PC-3 (cell line): ENCODE data around the gene SEC61B.

Experiments used
- EZH2 ChIP-seq: fragments of 300-600 bp; sonication (generic); IDR thresholded peaks from one replicate; pipeline ENCODE4 v1.6.1; 2017; ENCODE audit warnings: antibody characterized with exemption, mild to moderate bottlenecking, low read length; ENCODE audit not compliant: unreplicated experiment
- EZH2phosphoT487 ChIP-seq: fragments of 300-600 bp; sonication (generic); IDR thresholded peaks from 2 replicates; pipeline ENCODE4 v1.6.1; 2018; ENCODE audit warnings: mild to moderate bottlenecking, antibody characterized with exemption, low read length, borderline replicate concordance
- TF ChIP-seq, protein P1 (sequence below): fragments of 300-600 bp; sonication (generic); conservative IDR thresholded peaks from 2 replicates; pipeline ENCODE4 v1.5.1; 2017; ENCODE audit warnings: antibody characterized with exemption, low read depth, mild to moderate bottlenecking, low read length

DNA sequence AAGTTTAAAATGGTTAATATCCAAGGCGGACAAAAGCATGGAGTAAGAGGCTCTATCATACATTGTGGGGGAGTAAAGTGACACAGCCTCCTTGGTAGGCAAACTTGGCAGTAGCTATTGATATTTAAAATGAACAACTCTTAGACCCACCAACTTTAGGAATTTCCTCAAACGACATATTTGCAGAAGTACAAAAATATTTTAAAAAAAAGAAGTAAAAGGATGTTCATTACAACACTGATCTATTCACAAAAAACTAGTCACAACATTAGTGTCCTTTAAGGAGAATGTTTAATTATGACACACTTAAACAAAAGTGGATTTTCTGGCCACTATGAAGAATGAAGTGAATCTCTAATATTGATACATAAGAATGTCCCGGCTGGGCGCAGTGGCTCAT, 2.1 kb upstream of the SEC61B start:
- TF ChIP-seq, protein P1, sequence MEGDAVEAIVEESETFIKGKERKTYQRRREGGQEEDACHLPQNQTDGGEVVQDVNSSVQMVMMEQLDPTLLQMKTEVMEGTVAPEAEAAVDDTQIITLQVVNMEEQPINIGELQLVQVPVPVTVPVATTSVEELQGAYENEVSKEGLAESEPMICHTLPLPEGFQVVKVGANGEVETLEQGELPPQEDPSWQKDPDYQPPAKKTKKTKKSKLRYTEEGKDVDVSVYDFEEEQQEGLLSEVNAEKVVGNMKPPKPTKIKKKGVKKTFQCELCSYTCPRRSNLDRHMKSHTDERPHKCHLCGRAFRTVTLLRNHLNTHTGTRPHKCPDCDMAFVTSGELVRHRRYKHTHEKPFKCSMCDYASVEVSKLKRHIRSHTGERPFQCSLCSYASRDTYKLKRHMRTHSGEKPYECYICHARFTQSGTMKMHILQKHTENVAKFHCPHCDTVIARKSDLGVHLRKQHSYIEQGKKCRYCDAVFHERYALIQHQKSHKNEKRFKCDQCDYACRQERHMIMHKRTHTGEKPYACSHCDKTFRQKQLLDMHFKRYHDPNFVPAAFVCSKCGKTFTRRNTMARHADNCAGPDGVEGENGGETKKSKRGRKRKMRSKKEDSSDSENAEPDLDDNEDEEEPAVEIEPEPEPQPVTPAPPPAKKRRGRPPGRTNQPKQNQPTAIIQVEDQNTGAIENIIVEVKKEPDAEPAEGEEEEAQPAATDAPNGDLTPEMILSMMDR: no peak
- TF ChIP-seq EZH2 (no peak), EZH2phosphoT487 (no peak)
